Measurements from ENCODE around the gene GALNT9. TPM values are rescaled to one million over a fixed set of nuclear protein-coding genes. Genes with fewer than 3 reads are reported as not detected.

The GALNT9 gene
- total and polyA plus RNA-seq, 2 donors (not counting 1 experiment from before 2014, with no cell fraction given), result 0.10 to 2.8 TPM

DNA sequence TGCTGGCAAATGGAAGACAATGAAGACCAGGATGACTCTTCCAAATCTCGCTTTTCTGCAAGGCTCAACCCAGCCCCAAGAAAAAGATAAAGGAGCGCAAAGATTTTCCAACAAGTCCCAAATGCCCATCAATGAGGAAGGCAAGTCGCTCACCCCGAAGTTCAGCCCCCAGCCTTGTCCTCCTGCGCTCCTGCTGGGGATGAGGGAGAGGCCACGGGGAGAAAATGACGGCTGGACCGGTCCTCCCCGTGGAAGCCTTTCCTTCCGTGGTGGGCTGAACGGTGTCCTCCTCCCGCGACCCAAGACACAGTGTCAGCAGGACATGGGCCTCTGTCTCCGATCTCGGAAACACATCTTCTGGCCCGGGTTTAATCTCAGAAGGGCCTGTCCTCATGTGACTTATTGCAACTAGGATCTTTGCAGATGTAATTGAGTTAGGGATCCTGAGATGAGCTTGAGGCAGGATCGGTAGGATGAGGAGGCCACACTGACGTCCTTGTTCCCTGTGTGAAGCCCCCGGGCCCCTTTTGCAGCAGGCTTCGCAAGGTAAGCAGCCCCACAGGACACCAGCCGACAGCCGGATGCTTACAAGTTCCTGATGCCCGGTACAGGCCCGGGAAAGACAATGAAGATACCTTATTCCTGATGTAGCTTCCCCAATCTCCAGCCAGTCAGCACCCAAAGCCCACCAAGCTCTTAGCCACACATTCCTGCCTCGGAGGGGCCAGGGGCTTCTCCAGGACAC, 64.2 kb downstream of the GALNT9 start:
- DNase-seq (ENCODE audit: low read depth in 2 of 2), result no peak
- Histone ChIP-seq H3K79me2 (ENCODE audit: control insufficient read depth, insufficient read depth, low read length) (no peaks in the 10 kb centered on the region), H3K4me3 (replicated peaks in 1 of 4; ENCODE audit: control extremely low read depth in 1 of 4, insufficient read depth in 1 of 4, low read depth in 3 of 4, low read length in 4 of 4) (no peak overlapping the region), H3K4me2 (ENCODE audit: extremely low read depth, insufficient read depth, low read length) (no peak overlapping the region), H3K9me3 (ENCODE audit: control insufficient read depth, insufficient read depth, low read depth, low read length) (peaks cover 3% of the 10 kb centered on the region), H4K20me1 (ENCODE audit: control insufficient read depth, extremely low read depth, insufficient read depth, low read length) (no peaks in the 10 kb centered on the region), H3K36me3 (ENCODE audit: control insufficient read depth, insufficient read depth, low read length) (no peaks in the 10 kb centered on the region), H3K27ac (ENCODE audit: insufficient read depth, low read length) (no peak overlapping the region), H3K27me3 (ENCODE audit: control insufficient read depth, insufficient read depth, low read length) (no peaks in the 10 kb centered on the region), H3K9ac (ENCODE audit: insufficient read depth, low read length) (no peak overlapping the region), H3K4me1 (ENCODE audit: control insufficient read depth, extremely low read depth, insufficient read depth, low read length) (no peaks in the 10 kb centered on the region), H2AFZ (ENCODE audit: low read length) (no peak overlapping the region)
- TF ChIP-seq EZH2 (IDR thresholded peaks at IDR 0.05; ENCODE audit: low read length, missing control alignments), result no peak
- TF ChIP-seq, protein P1, sequence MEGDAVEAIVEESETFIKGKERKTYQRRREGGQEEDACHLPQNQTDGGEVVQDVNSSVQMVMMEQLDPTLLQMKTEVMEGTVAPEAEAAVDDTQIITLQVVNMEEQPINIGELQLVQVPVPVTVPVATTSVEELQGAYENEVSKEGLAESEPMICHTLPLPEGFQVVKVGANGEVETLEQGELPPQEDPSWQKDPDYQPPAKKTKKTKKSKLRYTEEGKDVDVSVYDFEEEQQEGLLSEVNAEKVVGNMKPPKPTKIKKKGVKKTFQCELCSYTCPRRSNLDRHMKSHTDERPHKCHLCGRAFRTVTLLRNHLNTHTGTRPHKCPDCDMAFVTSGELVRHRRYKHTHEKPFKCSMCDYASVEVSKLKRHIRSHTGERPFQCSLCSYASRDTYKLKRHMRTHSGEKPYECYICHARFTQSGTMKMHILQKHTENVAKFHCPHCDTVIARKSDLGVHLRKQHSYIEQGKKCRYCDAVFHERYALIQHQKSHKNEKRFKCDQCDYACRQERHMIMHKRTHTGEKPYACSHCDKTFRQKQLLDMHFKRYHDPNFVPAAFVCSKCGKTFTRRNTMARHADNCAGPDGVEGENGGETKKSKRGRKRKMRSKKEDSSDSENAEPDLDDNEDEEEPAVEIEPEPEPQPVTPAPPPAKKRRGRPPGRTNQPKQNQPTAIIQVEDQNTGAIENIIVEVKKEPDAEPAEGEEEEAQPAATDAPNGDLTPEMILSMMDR (conservative IDR thresholded peaks at IDR 0.05 in 1 of 2, IDR thresholded peaks at IDR 0.05 in 1 of 2; ENCODE audit: low read depth in 1 of 2, low read length in 2 of 2), result no peak

DNA sequence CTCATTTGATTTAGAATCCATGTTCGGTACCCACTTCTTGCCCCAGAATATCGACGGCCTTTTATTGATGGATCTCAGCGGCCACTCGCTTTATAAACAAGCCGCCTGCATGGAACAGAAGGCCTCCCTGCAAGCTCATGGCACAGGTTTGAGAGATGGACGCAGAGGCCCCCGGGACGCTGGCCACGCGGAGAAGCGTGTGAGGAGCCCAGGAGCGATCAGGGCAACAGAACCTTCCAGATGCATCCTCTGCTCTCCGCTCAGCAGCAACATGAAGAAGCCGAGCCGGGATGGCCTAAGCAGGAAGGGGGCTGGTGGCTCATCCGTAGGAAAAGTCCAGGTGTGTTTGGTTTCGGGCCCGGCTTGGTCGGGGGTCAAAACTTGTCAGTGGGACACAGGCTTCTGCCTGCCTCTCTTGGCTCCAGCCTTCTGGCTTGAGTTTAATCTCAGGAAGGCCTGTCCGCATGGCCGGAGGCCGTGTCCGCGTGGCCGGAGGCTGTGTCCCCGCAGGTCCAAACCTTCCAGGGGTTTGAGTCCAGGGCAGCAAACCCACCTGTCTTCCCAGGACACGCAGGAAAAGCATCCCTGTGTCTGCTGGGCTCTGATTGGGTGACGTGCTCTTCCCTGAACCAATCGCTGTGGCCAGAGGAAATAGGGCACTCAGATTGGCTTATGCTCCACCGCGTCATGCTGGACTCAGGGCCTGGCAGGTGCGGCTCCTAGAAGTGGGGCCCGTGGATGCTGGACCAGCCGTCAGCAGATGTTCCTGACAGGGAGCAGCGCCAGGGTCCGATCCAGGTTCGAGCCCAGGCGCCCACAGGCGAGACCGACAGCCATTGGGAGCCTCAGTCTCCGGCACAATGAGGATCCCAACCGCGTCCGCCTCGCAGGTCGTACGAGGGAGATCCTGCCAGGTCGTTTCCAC, 65.0 kb downstream of the GALNT9 start:
- Histone ChIP-seq H4K20me1 (ENCODE audit: control insufficient read depth, extremely low read depth, insufficient read depth, low read length) (no peaks in the 10 kb centered on the region), H3K4me1 (ENCODE audit: control insufficient read depth, extremely low read depth, insufficient read depth, low read length) (no peaks in the 10 kb centered on the region), H3K79me2 (ENCODE audit: control insufficient read depth, insufficient read depth, low read length) (no peaks in the 10 kb centered on the region), H3K4me3 (replicated peaks in 1 of 4; ENCODE audit: control extremely low read depth in 1 of 4, insufficient read depth in 1 of 4, low read depth in 3 of 4, low read length in 4 of 4) (no peak overlapping the region), H3K27ac (ENCODE audit: insufficient read depth, low read length) (no peak overlapping the region), H3K27me3 (ENCODE audit: control insufficient read depth, insufficient read depth, low read length) (no peaks in the 10 kb centered on the region), H2AFZ (ENCODE audit: low read length) (no peak overlapping the region), H3K36me3 (ENCODE audit: control insufficient read depth, insufficient read depth, low read length) (no peaks in the 10 kb centered on the region), H3K9me3 (ENCODE audit: control insufficient read depth, insufficient read depth, low read depth, low read length) (peaks cover 3% of the 10 kb centered on the region), H3K9ac (ENCODE audit: insufficient read depth, low read length) (no peak overlapping the region), H3K4me2 (ENCODE audit: extremely low read depth, insufficient read depth, low read length) (no peak overlapping the region)
- no peak for TF ChIP-seq EZH2 (IDR thresholded peaks at IDR 0.05; ENCODE audit: low read length, missing control alignments)
- TF ChIP-seq, protein P1 (conservative IDR thresholded peaks at IDR 0.05 in 1 of 2, IDR thresholded peaks at IDR 0.05 in 1 of 2; ENCODE audit: low read depth in 1 of 2, low read length in 2 of 2), result no peak
- no peak for DNase-seq (ENCODE audit: low read depth in 2 of 2)

DNA sequence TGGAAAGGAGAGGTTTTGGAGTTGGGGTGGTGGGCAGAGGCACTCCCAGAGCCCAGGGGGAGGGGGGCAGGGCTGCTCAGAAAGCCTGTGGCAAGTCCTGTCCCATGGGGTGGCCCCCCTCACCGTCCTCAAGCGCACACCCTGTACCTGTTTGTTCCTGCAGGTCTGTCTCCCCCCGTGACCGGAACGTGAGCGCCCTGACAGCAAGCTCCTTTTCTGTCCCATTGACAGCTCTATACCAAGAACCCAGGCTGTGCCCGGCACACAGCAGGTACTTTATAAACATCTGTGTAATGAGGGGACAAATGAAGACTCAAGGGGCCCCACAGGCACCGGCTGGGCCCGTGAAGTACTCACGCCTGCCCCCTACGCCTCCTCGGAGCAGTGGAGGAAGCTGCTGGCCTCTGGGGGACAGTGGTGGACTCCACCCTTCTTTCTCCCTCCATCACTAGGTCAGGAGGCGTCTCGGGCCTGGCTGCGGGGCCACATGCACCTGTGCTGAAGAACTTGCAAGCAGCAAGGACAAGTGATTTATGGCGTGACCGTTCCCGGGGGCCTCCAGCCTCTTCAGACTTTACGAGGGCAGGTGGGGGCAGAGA, 65.8 kb downstream of the GALNT9 start:
- Histone ChIP-seq H3K36me3 (ENCODE audit: control insufficient read depth, insufficient read depth, low read length) (no peaks in the 10 kb centered on the region), H3K4me2 (ENCODE audit: extremely low read depth, insufficient read depth, low read length) (no peak overlapping the region), H3K27me3 (ENCODE audit: control insufficient read depth, insufficient read depth, low read length) (no peaks in the 10 kb centered on the region), H3K9me3 (ENCODE audit: control insufficient read depth, insufficient read depth, low read depth, low read length) (peaks cover 3% of the 10 kb centered on the region), H3K79me2 (ENCODE audit: control insufficient read depth, insufficient read depth, low read length) (no peaks in the 10 kb centered on the region), H4K20me1 (ENCODE audit: control insufficient read depth, extremely low read depth, insufficient read depth, low read length) (no peaks in the 10 kb centered on the region), H3K9ac (ENCODE audit: insufficient read depth, low read length) (no peak overlapping the region), H3K4me1 (ENCODE audit: control insufficient read depth, extremely low read depth, insufficient read depth, low read length) (no peaks in the 10 kb centered on the region), H3K4me3 (replicated peaks in 1 of 4; ENCODE audit: control extremely low read depth in 1 of 4, insufficient read depth in 1 of 4, low read depth in 3 of 4, low read length in 4 of 4) (no peak overlapping the region), H3K27ac (ENCODE audit: insufficient read depth, low read length) (no peak overlapping the region), H2AFZ (ENCODE audit: low read length) (no peak overlapping the region)
- no peak for DNase-seq (ENCODE audit: low read depth in 2 of 2)
- no peak for TF ChIP-seq EZH2 (IDR thresholded peaks at IDR 0.05; ENCODE audit: low read length, missing control alignments)
- TF ChIP-seq, protein P1 (conservative IDR thresholded peaks at IDR 0.05 in 1 of 2, IDR thresholded peaks at IDR 0.05 in 1 of 2; ENCODE audit: low read depth in 1 of 2, low read length in 2 of 2), result no peak
